Measurements from ENCODE around the gene PTPRT. TPM values are rescaled to one million over a fixed set of nuclear protein-coding genes. Genes with fewer than 3 reads are reported as not detected.

PTPRT gene
- total RNA-seq, 1 donor from 2014 or later: not detected

- no peaks in the 10 kb centered on the region for H3K4me1 ChIP-seq
- no peaks in the 10 kb centered on the region for H3K36me3 ChIP-seq
- H3K4me3 ChIP-seq: no peak overlapping the region
- H3K27ac ChIP-seq: no peak overlapping the region
- intact Hi-C loops (cut with DNase I): no loop called here
- H3K9me3 ChIP-seq: no peaks in the 10 kb centered on the region
- no peaks in the 10 kb centered on the region for H3K27me3 ChIP-seq
- TF ChIP-seq POLR2AphosphoS5 (IDR thresholded peaks at IDR 0.05; ENCODE audit: insufficient read depth in 1 of 2, low read depth in 1 of 2): no peak
- TF ChIP-seq CTCF (IDR thresholded peaks at IDR 0.05): no peak
- no peak for TF ChIP-seq POLR2A (IDR thresholded peaks at IDR 0.05)
- no peak for DNase-seq (ENCODE audit: extremely low spot score in 2 of 2)
These were observed 203.4 kb downstream of the PTPRT start for GRCh38 chr20:42986143-42986773.

- no peak for DNase-seq (ENCODE audit: extremely low spot score in 2 of 2)
- H3K9me3 ChIP-seq: no peaks in the 10 kb centered on the region
- no peak overlapping the region for H3K27ac ChIP-seq
- H3K36me3 ChIP-seq: no peaks in the 10 kb centered on the region
- H3K27me3 ChIP-seq: no peaks in the 10 kb centered on the region
- TF ChIP-seq POLR2AphosphoS5 (IDR thresholded peaks at IDR 0.05; ENCODE audit: insufficient read depth in 1 of 2, low read depth in 1 of 2) (no peak), CTCF (IDR thresholded peaks at IDR 0.05) (no peak), POLR2A (IDR thresholded peaks at IDR 0.05) (no peak)
- no peaks in the 10 kb centered on the region for H3K4me1 ChIP-seq
- H3K4me3 ChIP-seq: no peak overlapping the region
- intact Hi-C loops (cut with DNase I): no loop called here
These were observed 204.1 kb downstream of the PTPRT start for GRCh38 chr20:42985628-42986027.

GRCh38 chr20:42982218-42982617 is 207.5 kb downstream of the PTPRT start:
- TF ChIP-seq POLR2AphosphoS5 (IDR thresholded peaks at IDR 0.05; ENCODE audit: insufficient read depth in 1 of 2, low read depth in 1 of 2): no peak
- no peak for TF ChIP-seq CTCF (IDR thresholded peaks at IDR 0.05)
- no peak for TF ChIP-seq POLR2A (IDR thresholded peaks at IDR 0.05)
- H3K27ac ChIP-seq: no peak overlapping the region
- intact Hi-C loops (cut with DNase I): no loop called here

GRCh38 chr20:42981253-42981652 is 208.5 kb downstream of the PTPRT start:
- intact Hi-C loops (cut with DNase I): no loop called here
- no peak for DNase-seq (ENCODE audit: extremely low spot score in 2 of 2)
- Histone ChIP-seq H3K4me1 (no peaks in the 10 kb centered on the region), H3K27me3 (no peaks in the 10 kb centered on the region), H3K36me3 (no peaks in the 10 kb centered on the region), H3K9me3 (no peaks in the 10 kb centered on the region), H3K27ac (no peak overlapping the region), H3K4me3 (no peak overlapping the region)
- TF ChIP-seq POLR2AphosphoS5 (IDR thresholded peaks at IDR 0.05; ENCODE audit: insufficient read depth in 1 of 2, low read depth in 1 of 2) (no peak), POLR2A (IDR thresholded peaks at IDR 0.05) (no peak), CTCF (IDR thresholded peaks at IDR 0.05) (no peak)

More at GRCh38 chr20:42982218-42982617, 207.5 kb downstream of the PTPRT start:
- Histone ChIP-seq H3K4me3 (no peak overlapping the region), H3K4me1 (no peaks in the 10 kb centered on the region), H3K36me3 (no peaks in the 10 kb centered on the region), H3K27me3 (no peaks in the 10 kb centered on the region), H3K9me3 (no peaks in the 10 kb centered on the region)
- no peak for DNase-seq (ENCODE audit: extremely low spot score in 2 of 2)

GRCh38 chr20:42979720-42980119 is 210.0 kb downstream of the PTPRT start:
- Histone ChIP-seq H3K27ac (no peak overlapping the region), H3K4me1 (no peaks in the 10 kb centered on the region), H3K4me3 (no peak overlapping the region), H3K9me3 (no peaks in the 10 kb centered on the region), H3K36me3 (no peaks in the 10 kb centered on the region), H3K27me3 (no peaks in the 10 kb centered on the region)
- intact Hi-C loops (cut with DNase I): no loop called here
- DNase-seq (ENCODE audit: extremely low spot score in 2 of 2): no peak
- TF ChIP-seq POLR2AphosphoS5 (IDR thresholded peaks at IDR 0.05; ENCODE audit: insufficient read depth in 1 of 2, low read depth in 1 of 2) (no peak), CTCF (IDR thresholded peaks at IDR 0.05) (no peak), POLR2A (IDR thresholded peaks at IDR 0.05) (no peak)
